Measurements from ENCODE around the gene CERS6.

GRCh38 chr2:168525020-168525419 lies 68.9 kb downstream of the CERS6 start:
- no peak for TF ChIP-seq POLR2AphosphoS5 (IDR thresholded peaks at IDR 0.05; ENCODE audit: low read depth, low read length)
- TF ChIP-seq CTCF (IDR thresholded peaks at IDR 0.05) = no peak
